Mononuclear cell (primary cell): ENCODE data around the gene CLEC10A. TPM values are rescaled to one million over a fixed set of nuclear protein-coding genes. Genes with fewer than 3 reads are reported as not detected.
"Not testable (repeated sequence)": the region's sequence is repeated elsewhere in the genome, so short reads cannot be mapped to it uniquely, and the experiment has no call there.

Experiments used
- H3K27me3 ChIP-seq: 2 replicates; pipeline ENCODE4 v1.6.0; 2011; ENCODE audit warnings: low read length, control low read depth; ENCODE audit not compliant: insufficient read depth
- H3K4me1 ChIP-seq: 2 replicates; pipeline ENCODE4 v1.5.1; 2011; ENCODE audit warnings: mild to moderate bottlenecking, low read length, control low read depth; ENCODE audit not compliant: insufficient read depth
- H3K4me3 ChIP-seq: 2 replicates; pipeline ENCODE4 v1.5.1; 2011; ENCODE audit warnings: mild to moderate bottlenecking, low read length, moderate library complexity
- H3K9me3 ChIP-seq: 2 replicates; pipeline ENCODE4 v1.5.1; 2011; ENCODE audit warnings: low read depth, mild to moderate bottlenecking, control low read depth, low read length
- total RNA-seq: library from RNA; depleted of rRNA; stranded (reverse); fragments of >200 nt; gene quantifications from one replicate; pipeline ENCODE4 v1.2.3, GENCODE V29; 2012

Gene CLEC10A
- total RNA-seq, 1 donor = 8.6 TPM

DNA sequence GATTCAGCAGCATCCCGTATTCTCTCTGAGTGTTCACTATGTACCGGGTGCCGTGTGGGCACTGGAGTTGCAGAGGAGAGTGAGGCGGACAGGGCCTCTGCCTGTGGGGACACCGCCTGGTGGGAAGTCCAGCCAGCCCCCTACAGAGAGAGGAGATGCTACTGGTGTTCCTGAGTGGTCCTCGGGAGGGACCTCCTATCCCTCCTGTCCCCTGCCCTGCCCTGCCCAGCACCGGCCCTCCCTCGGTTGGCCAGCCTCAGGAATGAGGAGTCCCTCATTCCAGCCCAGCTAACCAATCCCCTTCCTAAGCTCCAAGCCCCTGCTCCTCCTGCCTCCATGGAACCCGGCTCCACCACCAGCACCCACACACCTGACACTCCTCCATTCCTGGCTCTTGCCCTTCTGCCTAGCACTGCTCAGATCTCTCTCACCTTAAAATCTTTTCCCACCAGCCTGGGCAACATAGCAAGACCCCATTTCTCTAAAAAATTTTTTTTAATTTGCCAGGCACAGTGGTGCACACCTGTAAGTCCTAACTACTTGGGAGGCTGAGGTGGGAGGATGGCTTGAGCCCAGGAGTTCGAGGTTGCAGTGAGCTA is 32.6 kb upstream of the CLEC10A start:
- Histone ChIP-seq H3K4me3 (no peak overlapping the region), H3K27me3 (no peaks in the 10 kb centered on the region), H3K4me1 (peaks cover 72% of the 10 kb centered on the region), H3K9me3 (no peaks in the 10 kb centered on the region)

DNA sequence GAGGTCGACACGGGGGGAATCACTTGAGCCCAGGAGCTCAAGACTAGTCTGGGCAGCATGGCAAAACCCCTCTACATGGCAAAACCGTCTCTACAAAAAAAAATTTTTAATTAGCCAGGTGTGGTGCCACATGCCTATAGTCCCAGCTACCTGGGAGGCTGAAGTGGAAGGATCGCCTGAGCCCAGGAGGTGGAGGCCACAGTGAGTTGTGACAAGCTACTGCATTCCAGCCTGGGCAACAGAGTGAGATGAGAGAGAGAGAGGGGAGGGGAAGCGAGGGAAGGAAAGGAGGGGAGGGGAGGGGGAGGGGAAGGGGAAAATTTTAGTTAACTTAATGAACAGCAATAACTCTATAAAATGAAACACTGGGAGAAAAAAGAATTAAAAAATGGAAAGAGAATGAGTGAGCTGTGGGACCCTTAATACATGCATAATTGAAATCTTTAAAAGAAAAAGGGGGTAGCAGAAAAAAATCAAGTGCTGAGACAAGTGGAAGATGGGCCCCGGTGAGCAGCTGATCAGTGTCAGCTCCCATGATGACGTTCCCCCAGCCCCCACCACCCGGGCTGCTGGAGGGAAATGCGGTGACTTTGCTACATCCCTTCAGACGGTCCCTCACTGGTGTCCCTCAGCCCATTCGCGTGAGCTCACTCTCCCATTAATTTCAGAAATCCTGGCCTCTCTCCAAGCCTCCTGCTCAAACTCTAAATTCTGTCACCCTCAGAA is 31.9 kb upstream of the CLEC10A start:
- Histone ChIP-seq H3K9me3 (no peaks in the 10 kb centered on the region), H3K27me3 (no peaks in the 10 kb centered on the region), H3K4me3 (no peak overlapping the region), H3K4me1 (peaks cover 68% of the 10 kb centered on the region)

GRCh38 chr17:7110617-7111306 is 30.7 kb upstream of the CLEC10A start:
- Histone ChIP-seq H3K9me3 (no peaks in the 10 kb centered on the region), H3K27me3 (no peaks in the 10 kb centered on the region), H3K4me1 (peaks cover 61% of the 10 kb centered on the region), H3K4me3 (no peak overlapping the region)

DNA sequence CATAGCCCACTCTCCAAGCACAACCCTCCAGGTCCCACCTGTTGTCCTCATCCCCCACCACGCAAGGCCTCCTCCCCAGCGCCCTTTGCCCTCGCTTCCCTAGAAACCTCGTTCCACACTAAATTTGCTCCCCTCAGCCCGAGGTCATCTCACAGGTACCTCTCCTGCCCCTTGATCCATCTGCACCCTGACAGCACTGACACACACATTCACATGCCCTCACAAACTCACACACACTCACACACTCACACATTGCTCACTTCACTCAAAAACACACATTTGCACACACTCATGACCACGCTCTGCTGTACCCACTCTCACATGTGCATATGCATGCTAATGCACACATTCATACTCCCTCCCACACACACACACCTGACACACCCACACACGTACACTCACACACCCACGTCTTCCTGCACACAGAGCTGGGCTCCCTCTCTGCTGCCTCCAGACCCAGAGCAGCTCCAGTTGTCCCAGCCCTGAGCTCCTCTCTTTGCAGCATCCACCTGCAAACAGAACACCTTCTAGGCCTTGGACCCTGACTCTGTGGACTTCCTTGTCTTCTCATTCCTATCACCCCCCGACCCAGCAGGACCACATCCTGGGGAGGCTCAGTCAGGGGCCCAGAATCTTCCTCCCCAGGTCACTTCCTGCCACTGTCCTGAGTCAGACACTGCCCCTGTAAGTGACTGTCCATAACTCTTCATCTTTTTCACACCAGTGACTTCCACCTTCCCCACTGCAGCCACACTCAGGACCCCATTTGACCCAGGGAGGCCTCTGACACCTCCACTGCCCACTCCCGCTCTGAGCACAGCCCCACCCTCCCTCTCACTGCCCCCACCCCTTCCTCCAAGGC is 29.6 kb upstream of the CLEC10A start:
- no peaks in the 10 kb centered on the region for H3K27me3 ChIP-seq
- H3K4me3 ChIP-seq = no peak overlapping the region
- H3K4me1 ChIP-seq = peaks cover 50% of the 10 kb centered on the region
- no peaks in the 10 kb centered on the region for H3K9me3 ChIP-seq

GRCh38 chr17:7108981-7109380 is 28.9 kb upstream of the CLEC10A start:
- no peaks in the 10 kb centered on the region for H3K27me3 ChIP-seq
- H3K4me1 ChIP-seq = peaks cover 43% of the 10 kb centered on the region
- no peak overlapping the region for H3K4me3 ChIP-seq
- no peaks in the 10 kb centered on the region for H3K9me3 ChIP-seq

- peaks cover 38% of the 10 kb centered on the region for H3K4me1 ChIP-seq
- no peaks in the 10 kb centered on the region for H3K27me3 ChIP-seq
- H3K9me3 ChIP-seq = no peaks in the 10 kb centered on the region
- H3K4me3 ChIP-seq = no peak overlapping the region
These were observed 28.5 kb upstream of the CLEC10A start for GRCh38 chr17:7108560-7108925.

GRCh38 chr17:7107795-7108559 is 27.9 kb upstream of the CLEC10A start:
- Histone ChIP-seq H3K9me3 (no peaks in the 10 kb centered on the region), H3K4me3 (no peak overlapping the region), H3K27me3 (no peaks in the 10 kb centered on the region), H3K4me1 (peaks cover 33% of the 10 kb centered on the region)

- Histone ChIP-seq H3K9me3 (no peaks in the 10 kb centered on the region), H3K4me1 (peaks cover 25% of the 10 kb centered on the region), H3K4me3 (no peak overlapping the region), H3K27me3 (no peaks in the 10 kb centered on the region)
These were observed 27.1 kb upstream of the CLEC10A start for GRCh38 chr17:7107012-7107754.

GRCh38 chr17:7102421-7102820 is 22.4 kb upstream of the CLEC10A start:
- H3K4me3 ChIP-seq = no peak overlapping the region
- peaks cover 19% of the 10 kb centered on the region for H3K4me1 ChIP-seq
- H3K27me3 ChIP-seq = no peaks in the 10 kb centered on the region
- no peaks in the 10 kb centered on the region for H3K9me3 ChIP-seq

- no peak overlapping the region for H3K4me3 ChIP-seq
- H3K27me3 ChIP-seq = no peaks in the 10 kb centered on the region
- no peaks in the 10 kb centered on the region for H3K9me3 ChIP-seq
- H3K4me1 ChIP-seq = peaks cover 27% of the 10 kb centered on the region
These were observed 21.5 kb upstream of the CLEC10A start for GRCh38 chr17:7101531-7101930.

DNA sequence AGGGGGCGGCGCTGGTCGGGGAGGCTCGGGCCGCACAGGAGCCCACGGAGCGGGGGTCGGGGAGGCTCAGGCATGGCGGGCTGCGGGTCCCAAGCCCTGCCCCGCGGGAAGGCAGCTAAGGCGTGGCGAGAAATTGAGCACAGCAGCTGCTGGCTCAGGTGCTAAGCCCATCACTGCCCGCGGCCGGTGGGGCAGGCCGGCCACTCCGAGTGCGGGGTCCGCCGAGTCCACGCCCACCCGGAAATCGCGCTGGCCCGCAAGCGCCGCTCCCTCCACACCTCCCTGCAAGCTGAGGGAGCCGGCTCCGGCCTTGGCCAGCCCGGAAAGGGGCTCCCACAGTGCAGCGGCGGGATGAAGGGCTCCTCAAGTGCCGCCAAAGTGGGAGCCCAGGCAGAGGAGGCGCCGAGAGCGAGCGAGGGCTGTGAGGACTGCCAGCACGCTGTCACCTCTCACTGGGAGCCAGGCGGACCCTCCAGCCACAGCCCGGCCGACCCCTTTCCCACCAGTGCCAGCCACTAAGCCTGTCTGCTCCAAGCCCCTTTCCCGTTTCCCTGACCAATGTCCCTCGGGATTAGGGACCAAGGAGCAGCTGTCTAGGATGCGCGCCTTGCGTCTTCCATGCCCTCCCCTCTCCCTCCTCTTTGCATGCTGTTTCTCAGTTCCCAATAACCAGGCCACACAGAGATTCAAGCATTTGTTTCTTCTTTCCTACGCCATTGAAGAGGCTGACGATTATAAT is 20.8 kb upstream of the CLEC10A start:
- not testable (repeated sequence) for H3K27me3 ChIP-seq, H3K4me3 ChIP-seq, H3K9me3 ChIP-seq
- peaks cover 35% of the 10 kb centered on the region for H3K4me1 ChIP-seq

GRCh38 chr17:7098802-7099459 is 18.9 kb upstream of the CLEC10A start:
- peaks cover 53% of the 10 kb centered on the region for H3K4me1 ChIP-seq
- H3K27me3 ChIP-seq = no peaks in the 10 kb centered on the region
- no peak overlapping the region for H3K4me3 ChIP-seq
- H3K9me3 ChIP-seq = no peaks in the 10 kb centered on the region

DNA sequence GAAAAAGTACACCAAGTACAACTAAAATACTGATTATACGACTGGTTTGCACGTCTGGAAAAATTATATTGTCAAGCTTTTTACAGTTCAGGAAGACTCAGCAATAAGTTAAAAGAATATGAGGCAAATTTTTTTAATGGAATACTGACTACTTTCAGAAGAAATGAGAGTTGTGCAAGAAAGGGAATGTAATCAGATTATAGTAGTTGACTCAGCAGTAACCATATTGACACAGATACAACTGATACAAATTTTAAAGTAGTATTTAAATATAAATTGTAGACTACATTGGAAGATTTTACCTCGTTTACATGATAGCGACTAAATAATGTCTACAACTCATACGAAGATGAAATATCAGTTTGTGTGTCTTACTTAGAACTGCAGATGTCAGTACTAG is 17.9 kb upstream of the CLEC10A start:
- no peak overlapping the region for H3K4me3 ChIP-seq
- peaks cover 62% of the 10 kb centered on the region for H3K4me1 ChIP-seq
- H3K9me3 ChIP-seq = no peaks in the 10 kb centered on the region
- H3K27me3 ChIP-seq = no peaks in the 10 kb centered on the region
